GM13977 (cell line): ENCODE measurements around the gene NFIA.
"Not testable (repeated sequence)": the region's sequence is repeated elsewhere in the genome, so short reads cannot be mapped to it uniquely, and the experiment has no call there.

Experiments used
- DNase-seq: peaks from one replicate; pipeline ENCODE4 v3.0.0; 2012; ENCODE audit warnings: low spot score
- in situ Hi-C: fragments of 300-500 bp; cut with MboI; formaldehyde crosslinking; loops from one replicate; pipeline ENCODE4 v1.12.0; 2022; ENCODE audit warnings: low sequenced_read_pairs, low pct_unique_long_range_greater_than_20kb, mixed read lengths, inconsistent platforms; ENCODE audit not compliant: unreplicated experiment
- TF ChIP-seq, protein P1 (sequence below): IDR thresholded peaks from 2 replicates; pipeline ENCODE4 v1.5.1; 2012; ENCODE audit warnings: mild to moderate bottlenecking, control low read depth; ENCODE audit not compliant: insufficient read depth; ENCODE audit errors: extremely low read depth, missing control alignments

Gene NFIA

GRCh38 chr1:61125263-61125662 lies 42.9 kb downstream of the NFIA start:
- no peak for DNase-seq
- TF ChIP-seq, protein P1, sequence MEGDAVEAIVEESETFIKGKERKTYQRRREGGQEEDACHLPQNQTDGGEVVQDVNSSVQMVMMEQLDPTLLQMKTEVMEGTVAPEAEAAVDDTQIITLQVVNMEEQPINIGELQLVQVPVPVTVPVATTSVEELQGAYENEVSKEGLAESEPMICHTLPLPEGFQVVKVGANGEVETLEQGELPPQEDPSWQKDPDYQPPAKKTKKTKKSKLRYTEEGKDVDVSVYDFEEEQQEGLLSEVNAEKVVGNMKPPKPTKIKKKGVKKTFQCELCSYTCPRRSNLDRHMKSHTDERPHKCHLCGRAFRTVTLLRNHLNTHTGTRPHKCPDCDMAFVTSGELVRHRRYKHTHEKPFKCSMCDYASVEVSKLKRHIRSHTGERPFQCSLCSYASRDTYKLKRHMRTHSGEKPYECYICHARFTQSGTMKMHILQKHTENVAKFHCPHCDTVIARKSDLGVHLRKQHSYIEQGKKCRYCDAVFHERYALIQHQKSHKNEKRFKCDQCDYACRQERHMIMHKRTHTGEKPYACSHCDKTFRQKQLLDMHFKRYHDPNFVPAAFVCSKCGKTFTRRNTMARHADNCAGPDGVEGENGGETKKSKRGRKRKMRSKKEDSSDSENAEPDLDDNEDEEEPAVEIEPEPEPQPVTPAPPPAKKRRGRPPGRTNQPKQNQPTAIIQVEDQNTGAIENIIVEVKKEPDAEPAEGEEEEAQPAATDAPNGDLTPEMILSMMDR, result no peak
- in situ Hi-C loops, result no loop called here

- in situ Hi-C loops, result no loop called here
- DNase-seq, result no peak
- TF ChIP-seq, protein P1, result no peak
Observed at GRCh38 chr1:61125895-61126294, 43.5 kb downstream of the NFIA start.

DNA sequence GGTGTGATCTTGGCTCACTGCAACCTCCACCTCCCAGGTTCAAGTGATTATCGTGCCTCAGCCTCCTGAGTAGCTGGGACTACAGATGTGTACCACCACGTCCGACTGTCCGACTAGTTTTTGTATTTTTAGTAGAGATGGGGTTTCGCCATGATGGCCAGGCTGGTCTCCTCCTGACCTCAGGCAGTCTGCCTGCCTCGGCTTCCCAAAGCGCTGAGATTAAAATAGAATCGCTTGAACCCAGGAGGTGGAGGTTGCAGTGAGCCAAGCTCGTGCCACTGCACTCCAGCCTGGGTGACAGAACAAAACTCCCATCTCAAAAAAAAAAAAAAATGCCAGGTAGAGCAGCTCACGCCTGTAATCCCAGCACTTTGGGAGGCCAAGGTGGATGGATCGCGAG lies 44.5 kb downstream of the NFIA start:
- DNase-seq, in situ Hi-C loops: not testable (repeated sequence)

- DNase-seq, result no peak
- TF ChIP-seq, protein P1, result no peak
- in situ Hi-C loops, result no loop called here
Observed at GRCh38 chr1:61130338-61131000, 48.1 kb downstream of the NFIA start.

DNA sequence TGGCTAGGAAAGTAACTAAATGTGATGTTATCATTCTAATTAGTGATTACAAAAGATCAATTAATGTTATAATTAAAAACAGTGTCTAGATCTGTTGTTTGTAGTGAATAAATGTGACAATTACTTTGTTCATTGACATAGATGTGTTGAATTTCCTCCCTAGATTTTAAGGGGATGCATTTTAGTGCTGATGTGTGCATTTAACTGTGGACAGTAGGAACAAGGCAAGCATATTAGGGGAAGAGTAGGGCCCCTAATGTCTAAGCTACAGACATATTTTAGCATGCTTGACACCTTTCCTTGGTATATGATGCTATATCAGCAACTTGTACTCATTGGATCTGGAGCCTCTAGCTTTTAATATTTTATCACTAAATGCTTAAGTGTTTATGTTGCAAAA lies 48.9 kb downstream of the NFIA start:
- DNase-seq, result no peak
- TF ChIP-seq, protein P1, result no peak

GRCh38 chr1:61131716-61132115 lies 49.4 kb downstream of the NFIA start:
- in situ Hi-C loops, result no loop called here
- DNase-seq, result no peak
- TF ChIP-seq, protein P1, result no peak

More for the DNA sequence above, 48.9 kb downstream of the NFIA start:
- in situ Hi-C loops, result no loop called here

DNA sequence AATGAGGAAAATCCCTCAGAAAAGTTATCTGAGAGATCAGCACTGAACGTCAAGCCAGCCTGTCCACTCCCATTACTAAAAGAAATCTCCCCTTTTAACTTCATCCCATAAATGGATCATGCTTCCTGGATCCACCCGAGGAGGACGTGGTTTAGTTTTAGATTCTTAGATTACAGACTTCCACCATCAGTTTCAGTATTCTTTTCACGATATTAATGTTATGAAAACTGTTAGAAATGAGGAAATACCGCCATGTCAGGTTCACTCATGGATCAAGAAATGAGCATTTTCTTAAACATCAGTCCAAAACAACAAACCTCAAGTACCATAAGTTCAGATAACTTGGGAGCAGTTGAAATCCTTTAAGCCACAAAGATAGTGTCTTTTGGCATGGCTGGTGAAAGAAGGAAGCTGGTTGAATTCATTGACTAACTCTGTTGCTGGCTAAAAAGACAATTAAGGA lies 49.8 kb downstream of the NFIA start:
- TF ChIP-seq, protein P1, result no peak
- DNase-seq, result no peak
- in situ Hi-C loops, result no loop called here
